ENCODE measurements around the gene CHADL.
"Not testable (repeated sequence)": the region's sequence is repeated elsewhere in the genome, so short reads cannot be mapped to it uniquely, and the experiment has no call there.

CHADL gene, protein sequence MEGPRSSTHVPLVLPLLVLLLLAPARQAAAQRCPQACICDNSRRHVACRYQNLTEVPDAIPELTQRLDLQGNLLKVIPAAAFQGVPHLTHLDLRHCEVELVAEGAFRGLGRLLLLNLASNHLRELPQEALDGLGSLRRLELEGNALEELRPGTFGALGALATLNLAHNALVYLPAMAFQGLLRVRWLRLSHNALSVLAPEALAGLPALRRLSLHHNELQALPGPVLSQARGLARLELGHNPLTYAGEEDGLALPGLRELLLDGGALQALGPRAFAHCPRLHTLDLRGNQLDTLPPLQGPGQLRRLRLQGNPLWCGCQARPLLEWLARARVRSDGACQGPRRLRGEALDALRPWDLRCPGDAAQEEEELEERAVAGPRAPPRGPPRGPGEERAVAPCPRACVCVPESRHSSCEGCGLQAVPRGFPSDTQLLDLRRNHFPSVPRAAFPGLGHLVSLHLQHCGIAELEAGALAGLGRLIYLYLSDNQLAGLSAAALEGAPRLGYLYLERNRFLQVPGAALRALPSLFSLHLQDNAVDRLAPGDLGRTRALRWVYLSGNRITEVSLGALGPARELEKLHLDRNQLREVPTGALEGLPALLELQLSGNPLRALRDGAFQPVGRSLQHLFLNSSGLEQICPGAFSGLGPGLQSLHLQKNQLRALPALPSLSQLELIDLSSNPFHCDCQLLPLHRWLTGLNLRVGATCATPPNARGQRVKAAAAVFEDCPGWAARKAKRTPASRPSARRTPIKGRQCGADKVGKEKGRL

DNA sequence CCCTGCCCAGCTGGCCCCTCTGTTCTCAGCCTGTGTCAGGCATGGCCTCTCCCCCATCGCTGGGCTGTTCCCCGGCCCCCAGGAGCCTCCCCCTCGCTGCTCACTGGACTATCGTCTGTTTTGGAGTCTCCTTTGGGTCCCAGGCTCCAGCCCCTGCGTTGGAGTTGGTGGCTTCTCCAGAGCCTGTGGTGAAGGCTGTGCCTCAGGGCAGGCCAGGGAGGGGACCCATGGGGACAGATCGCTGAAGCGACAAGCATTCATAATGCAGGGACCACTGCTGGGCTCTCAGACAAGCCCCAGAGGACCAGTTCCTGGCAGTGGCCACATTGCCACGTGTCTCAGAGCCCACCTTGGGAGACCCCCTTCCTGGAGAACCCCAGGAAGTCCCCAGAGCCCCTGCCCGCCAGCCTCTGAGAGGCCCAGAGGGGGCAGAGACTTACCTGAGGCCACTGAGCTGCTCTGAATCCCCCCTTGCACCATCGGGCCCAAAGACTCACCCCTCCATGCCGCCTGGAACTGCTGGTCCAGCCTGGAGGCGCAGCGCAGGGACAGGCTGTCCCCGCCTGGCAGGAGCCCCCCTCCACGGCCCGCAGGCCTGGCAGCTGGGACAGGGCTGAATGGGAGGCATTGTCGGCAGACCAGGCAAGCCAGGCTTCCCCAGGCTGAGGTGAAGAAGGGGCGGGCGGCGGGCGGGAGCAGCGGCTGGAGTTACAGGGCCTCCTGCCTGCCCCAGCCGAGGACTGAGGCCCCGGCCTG, at the start of gene CHADL:
Gene CHADL, minus strand, starts transcription at position 555 of the 756 bp plus-strand sequence. Its CDS starts 50 bp downstream, at position 505.
- DNase-seq: no peak

- no peak for DNase-seq
Observed at GRCh38 chr22:41289671-41290070, 48.9 kb upstream of the CHADL start.

GRCh38 chr22:41288245-41288946, 47.7 kb upstream of the CHADL start:
- no peak for DNase-seq

GRCh38 chr22:41286639-41287091, 45.9 kb upstream of the CHADL start:
- peak; percentile 46 for DNase-seq

DNA sequence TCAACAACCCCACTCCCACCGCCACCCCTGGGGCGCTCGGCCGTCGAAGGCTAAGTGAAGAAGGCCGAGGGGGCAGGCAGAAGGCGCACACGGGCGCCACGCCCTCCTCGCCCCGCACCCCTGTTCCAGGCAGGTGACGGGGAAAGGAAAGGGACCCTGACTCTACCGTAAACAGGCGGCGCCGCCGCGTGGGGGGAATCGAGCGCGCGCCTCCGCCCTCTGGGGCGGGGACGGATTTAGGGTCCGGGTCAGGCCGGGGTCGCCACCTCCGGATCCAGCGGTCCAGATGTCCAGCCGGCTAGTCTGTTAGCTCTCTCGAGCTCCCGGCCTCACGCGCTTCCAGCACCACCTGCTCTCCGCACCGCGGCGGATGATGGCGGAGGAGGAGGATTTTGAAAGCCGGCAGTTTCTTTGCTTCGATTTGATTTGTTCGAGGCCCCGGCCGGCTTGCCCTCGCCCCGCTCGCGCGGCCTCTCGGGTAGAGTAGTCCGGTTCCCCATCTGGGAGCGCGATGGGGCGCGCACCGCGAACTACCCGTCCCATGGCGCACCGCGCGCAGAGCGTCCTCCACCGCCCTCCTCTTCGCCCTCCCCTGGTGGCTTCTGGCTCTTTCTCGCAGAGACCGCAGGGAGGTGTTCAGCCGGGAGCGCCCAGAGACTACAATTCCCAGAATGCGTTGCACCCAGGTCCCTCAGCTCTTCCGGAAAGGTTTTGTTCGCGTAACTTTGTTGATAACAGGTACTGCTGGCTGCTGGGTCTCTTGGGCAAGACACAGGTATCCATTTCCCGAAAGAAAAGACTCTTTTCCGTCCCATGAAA, 45.3 kb upstream of the CHADL start, which contains the start of gene RANGAP1:
Gene RANGAP1, minus strand, starts transcription at position 368 of the 819 bp plus-strand sequence. CDS start 5,143 bp downstream, outside the sequence.
- peak; percentile 98 for DNase-seq

DNA sequence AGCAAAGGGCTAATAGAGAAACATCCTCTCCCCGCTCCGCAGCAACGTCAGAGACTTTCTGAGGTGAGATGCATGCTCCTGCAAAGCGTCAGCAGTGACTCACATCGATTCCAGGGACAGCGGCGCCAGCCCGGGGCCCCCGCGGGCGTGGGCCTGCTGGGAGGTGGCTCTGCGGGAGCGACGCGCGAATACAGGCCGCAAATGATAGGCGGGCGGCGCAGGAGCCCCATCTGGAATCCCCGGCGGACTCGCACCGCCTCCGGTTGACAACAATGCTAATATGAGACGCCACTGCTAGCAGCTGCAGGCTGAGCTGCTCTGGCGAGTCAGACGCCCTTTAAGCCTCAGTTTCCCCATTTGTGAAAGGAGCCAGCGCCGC, 44.7 kb upstream of the CHADL start:
- DNase-seq: peak; percentile 92

DNA sequence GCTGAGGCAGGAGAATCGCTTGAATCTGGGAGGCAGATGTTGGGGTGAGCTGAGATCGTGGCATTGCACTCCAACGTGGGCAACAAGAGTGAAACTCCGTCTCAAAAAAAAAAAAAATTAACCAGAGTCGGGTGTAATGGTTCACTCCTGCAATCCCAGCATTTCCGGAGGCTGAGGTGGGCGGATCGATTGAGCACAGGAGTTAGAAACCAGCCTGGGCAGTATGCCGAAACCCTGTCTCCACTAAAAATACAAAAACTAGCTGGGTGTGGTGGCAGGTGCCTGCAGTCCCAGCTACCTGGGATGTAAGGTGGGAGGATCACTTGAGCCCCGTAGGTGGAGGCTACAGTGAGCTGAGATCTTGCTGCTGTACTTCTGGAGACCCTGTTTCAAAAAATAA, 43.7 kb upstream of the CHADL start:
- no peak for DNase-seq

DNA sequence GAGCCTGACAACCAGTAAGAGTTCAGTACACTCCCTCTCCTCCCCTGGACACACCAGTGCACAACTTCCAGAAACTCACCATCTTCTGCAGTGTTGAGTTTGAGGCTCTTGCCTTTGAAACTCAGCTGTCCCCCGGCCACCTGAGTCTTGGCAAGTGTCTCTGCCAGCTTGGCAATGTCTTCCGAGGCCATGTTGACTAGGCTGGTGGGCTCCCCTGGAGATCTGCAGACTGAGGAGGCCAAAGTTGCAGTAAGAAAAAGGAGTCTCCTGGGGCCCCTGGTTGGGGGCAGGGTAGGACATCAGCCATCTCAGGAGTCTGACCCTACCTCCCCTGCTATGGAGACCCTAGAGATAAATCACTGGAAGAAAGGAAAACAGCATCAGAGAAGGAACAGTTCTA, 40.1 kb upstream of the CHADL start:
- DNase-seq: no peak

DNA sequence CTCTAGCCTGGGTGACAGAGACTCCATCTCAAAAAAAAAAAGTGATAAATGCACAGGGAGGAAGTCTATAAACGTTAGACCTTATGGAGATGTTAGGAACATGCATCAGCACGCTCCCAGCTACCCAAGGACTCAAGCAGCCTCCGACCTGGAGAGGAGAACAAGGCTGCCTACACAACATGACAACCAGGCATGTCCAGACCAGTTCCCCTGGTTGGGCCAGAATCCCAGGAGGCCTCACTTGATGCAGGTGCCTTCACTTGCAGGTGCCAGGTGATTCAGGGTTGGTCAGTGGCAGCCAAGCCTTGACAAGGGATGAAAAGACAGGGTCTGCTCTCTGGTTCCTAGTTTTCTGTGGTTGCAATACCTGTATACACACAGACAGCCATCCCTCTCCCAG, 39.3 kb upstream of the CHADL start:
- DNase-seq: no peak

DNA sequence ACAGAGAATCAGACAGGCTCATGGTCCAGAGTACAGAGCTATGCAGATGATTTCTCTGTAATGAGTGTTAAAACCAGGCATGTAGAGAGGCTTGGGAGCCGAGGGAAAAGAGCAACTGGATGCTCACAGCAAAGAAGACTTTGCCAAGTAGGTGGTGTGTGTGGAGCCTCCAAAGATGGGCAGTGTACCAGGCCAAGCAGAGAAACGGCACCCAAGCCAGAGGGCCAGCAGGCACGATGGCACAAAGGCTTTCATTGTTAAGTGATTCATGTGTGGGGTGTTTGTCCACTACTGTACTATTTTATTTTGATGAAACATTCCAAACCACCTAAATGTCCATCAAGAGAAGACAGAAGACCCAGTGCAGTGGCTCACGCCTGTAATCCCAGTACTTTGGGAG, 34.1 kb upstream of the CHADL start:
- DNase-seq: no peak

DNA sequence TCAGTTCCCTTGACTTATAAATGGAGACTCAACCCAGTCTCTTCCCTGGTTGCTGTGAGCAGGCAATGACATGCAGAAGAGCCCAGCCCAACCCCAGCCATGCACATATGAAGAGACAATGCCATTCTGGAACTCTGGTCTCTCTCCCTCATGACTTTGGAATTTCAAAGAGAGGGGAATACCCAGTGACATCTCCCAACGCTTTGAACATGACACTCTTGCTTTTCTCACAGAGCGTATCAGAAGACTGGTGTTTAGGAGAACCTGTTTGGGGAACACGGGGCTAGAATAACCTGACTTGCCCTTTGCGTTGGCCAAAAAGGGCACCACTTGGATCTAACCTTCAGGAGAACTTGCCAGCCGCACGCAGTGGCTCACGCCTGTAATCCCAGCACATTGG, 32.4 kb upstream of the CHADL start:
- no peak for DNase-seq

DNA sequence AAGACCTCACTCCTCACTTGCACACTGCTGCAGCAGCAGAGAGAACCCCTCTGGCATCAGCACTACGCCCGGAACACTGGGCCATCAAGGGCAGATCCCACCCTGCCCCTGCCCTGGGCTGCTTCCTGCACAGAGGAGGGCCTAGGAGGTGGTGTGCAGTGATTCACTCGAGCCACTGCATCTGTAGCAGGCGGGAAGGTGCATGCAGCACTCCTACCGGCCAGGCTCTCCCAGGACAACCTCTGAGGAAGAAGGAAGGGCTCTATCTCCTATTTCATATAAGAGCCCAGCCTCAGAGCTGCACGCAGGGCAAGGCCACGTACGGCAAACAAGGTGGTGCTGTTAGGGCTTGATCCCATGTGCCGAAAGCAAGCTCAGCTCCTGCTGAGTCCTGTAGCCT, 31.1 kb upstream of the CHADL start:
- DNase-seq: no peak

DNA sequence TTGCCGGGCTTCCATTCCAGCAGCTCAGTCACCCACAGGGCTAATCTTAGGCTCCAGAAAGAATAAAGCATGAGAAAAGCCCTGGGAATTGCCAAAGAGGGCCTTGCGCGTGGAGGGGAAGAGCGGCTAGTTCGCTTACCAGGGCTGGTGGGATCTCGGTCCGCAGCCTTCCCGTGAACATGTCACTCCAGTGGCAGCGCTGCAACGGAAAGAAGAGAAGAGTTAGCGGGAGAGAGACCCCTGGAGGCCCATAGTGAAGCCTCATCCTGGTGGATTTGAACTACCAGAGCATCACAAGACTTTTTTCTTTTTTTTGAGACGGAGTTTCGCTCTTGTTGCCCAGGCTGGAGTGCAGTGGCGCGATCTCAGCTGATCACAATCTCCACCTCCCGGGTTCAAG, 27.2 kb upstream of the CHADL start:
- DNase-seq: no peak

- no peak for DNase-seq
Observed at GRCh38 chr22:41264408-41264941, 23.7 kb upstream of the CHADL start.

GRCh38 chr22:41263704-41264103, 23.0 kb upstream of the CHADL start:
- no peak for DNase-seq

DNA sequence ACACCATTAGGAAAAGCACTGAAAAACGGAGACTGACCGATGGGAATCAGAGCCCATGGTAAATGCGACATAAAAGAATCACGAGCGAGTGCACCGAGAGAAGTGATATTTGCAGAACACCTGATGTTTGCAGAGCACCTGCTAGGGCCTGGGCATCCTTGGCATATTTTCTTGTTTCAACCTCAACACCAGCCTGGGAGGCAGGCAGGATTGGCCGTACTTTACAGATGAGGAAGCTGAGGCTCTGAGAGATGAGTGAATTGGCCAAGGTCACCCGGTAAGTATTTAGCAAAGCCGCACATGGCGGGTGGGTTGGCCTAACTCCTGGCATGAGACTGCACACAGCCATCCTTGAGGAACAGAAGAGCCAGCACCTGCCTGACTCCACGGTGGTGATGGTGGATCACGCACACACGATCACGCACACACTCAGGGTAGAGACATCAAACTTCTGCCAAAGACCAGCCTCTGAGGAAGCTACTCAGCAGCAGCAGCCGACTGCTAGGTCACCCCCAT, 21.6 kb upstream of the CHADL start:
- DNase-seq: no peak

DNA sequence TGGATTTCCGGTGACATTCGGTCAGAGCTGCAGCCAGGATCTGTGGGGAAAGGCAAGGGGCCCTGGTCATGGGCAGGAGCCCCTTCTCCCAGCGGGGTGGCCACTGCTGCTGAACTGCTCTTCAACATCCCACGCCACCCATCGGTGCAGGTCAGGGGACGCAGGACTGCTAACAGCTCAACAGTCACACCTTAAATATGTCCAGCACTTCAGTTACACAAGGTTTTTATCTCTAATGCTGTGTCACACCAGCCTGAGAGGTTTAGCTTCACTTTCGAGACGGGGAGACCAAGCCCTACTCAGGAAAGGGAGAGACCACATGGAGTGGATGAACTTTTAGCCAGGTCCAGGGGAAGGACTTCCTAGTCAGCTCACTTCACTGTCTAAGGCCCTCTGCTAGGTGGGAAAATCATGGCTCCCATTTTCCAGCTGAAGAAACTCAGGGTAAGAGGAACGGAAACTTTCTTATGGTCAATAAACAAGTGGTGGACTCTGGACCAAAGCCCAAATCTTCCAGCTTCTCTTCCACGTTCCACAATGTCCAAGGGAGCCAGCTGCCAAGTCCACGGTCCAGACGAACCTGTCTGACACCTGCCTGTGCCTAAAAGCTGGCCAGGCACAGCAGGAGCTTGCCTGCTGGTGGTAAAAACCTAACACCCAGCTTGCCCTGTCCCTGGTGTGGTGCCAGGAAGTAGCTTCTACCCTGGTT, 21.0 kb upstream of the CHADL start:
- no peak for DNase-seq

- no peak for DNase-seq
Observed at GRCh38 chr22:41260871-41261270, 20.1 kb upstream of the CHADL start.

DNA sequence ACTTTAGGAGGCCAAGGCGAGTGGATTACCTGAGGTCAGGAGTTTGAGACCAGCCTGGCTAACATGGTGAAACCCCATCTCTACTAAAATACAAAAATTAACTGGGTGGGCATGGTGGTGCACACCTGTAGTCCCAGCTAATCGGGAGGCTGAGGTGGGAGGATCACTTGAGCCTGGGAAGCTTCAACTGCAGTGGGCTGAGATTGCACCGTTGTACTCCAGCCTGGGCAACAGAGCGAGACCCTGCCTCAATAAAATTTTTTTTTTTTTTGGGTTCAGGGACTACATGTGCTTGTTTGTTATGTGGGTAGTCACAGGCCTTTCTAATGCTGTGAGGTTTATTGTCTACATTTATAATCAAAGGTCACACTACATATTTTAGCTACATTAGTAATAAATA, 19.0 kb upstream of the CHADL start:
- DNase-seq: not testable (repeated sequence)

GRCh38 chr22:41257696-41258095, 17.0 kb upstream of the CHADL start:
- no peak for DNase-seq
